ENCODE measurements around the gene GDAP1L1.

GDAP1L1 gene

GRCh38 chr20:44219170-44219730, 27.9 kb upstream of the GDAP1L1 start:
- no peak for TF ChIP-seq CTCF (IDR thresholded peaks at IDR 0.05; ENCODE audit: control insufficient read depth, extremely low read depth, insufficient read depth)
- DNase-seq (ENCODE audit: low read depth), result no peak

GRCh38 chr20:44219791-44220190, 27.3 kb upstream of the GDAP1L1 start:
- no peak overlapping the region for H3K4me3 ChIP-seq (ENCODE audit: low read depth, low read length)
- no peak for DNase-seq (ENCODE audit: low read depth)
- no peak for TF ChIP-seq CTCF (IDR thresholded peaks at IDR 0.05; ENCODE audit: control insufficient read depth, extremely low read depth, insufficient read depth)

More at GRCh38 chr20:44219170-44219730, 27.9 kb upstream of the GDAP1L1 start:
- no peak overlapping the region for H3K4me3 ChIP-seq (ENCODE audit: low read depth, low read length)

GRCh38 chr20:44221368-44221954, 25.6 kb upstream of the GDAP1L1 start:
- DNase-seq (ENCODE audit: low read depth), result no peak
- H3K4me3 ChIP-seq (ENCODE audit: low read depth, low read length), result no peak overlapping the region
- no peak for TF ChIP-seq CTCF (IDR thresholded peaks at IDR 0.05; ENCODE audit: control insufficient read depth, extremely low read depth, insufficient read depth)

- no peak for DNase-seq (ENCODE audit: low read depth)
- no peak for TF ChIP-seq CTCF (IDR thresholded peaks at IDR 0.05; ENCODE audit: control insufficient read depth, extremely low read depth, insufficient read depth)
- no peak overlapping the region for H3K4me3 ChIP-seq (ENCODE audit: low read depth, low read length)
Measured at GRCh38 chr20:44222027-44222426, 25.1 kb upstream of the GDAP1L1 start.

- H3K4me3 ChIP-seq (ENCODE audit: low read depth, low read length), result no peak overlapping the region
- TF ChIP-seq CTCF (IDR thresholded peaks at IDR 0.05; ENCODE audit: control insufficient read depth, extremely low read depth, insufficient read depth), result no peak
- DNase-seq (ENCODE audit: low read depth), result no peak
Measured at GRCh38 chr20:44222633-44223368, 24.3 kb upstream of the GDAP1L1 start.

GRCh38 chr20:44223721-44224120, 23.4 kb upstream of the GDAP1L1 start:
- DNase-seq (ENCODE audit: low read depth), result no peak
- no peak overlapping the region for H3K4me3 ChIP-seq (ENCODE audit: low read depth, low read length)
- TF ChIP-seq CTCF (IDR thresholded peaks at IDR 0.05; ENCODE audit: control insufficient read depth, extremely low read depth, insufficient read depth), result no peak
